IMR-90 (cell line): Measurements from ENCODE around the gene ALKBH2. TPM values are rescaled to one million over a fixed set of nuclear protein-coding genes. Genes with fewer than 3 reads are reported as not detected.

Experiments used
- ATAC-seq: fragments of 200-7000 bp; cut with Tn5 transposase; 2 replicates; pipeline ENCODE4 v1.9.1; 2020; ENCODE audit warnings: low read depth, mild to moderate bottlenecking, moderate library complexity
- BruUV-seq: library from RNA; stranded (reverse); fragments of 400-500 nt; replicated peaks from 2 replicates; lab custom pipeline; 2021; lab: Mats Ljungman, UMichigan
- CTCF ChIA-PET: fragments of 300-600 bp; formaldehyde crosslinking; extraction: SDS; loops from one replicate; lab custom pipeline; 2021; ENCODE audit warnings: antibody characterized with exemption; lab: Yijun Ruan, JAX
- POLR2A ChIA-PET: fragments of 300-600 bp; sonication (Branson Sonifier 250); formaldehyde crosslinking; loops from one replicate; lab custom pipeline; 2022; ENCODE audit warnings: antibody characterized with exemption; ENCODE audit not compliant: unreplicated experiment; lab: Charles Lee
- DNase-seq: peaks from one replicate; pipeline ENCODE4 v3.0.0; 2013
- H2AFZ ChIP-seq: replicated peaks from 2 replicates; pipeline ENCODE3; 2013; ENCODE audit warnings: low read length, mild to moderate bottlenecking; ENCODE audit not compliant: poor library complexity
- H2AK5ac ChIP-seq: 2 replicates; pipeline ENCODE4 v1.6.1; 2013; ENCODE audit warnings: low read depth, low read length, inconsistent platforms
- H2AK9ac ChIP-seq: replicated peaks from 2 replicates; pipeline ENCODE3; 2013; ENCODE audit warnings: mild to moderate bottlenecking, low read depth, low read length, moderate library complexity; ENCODE audit not compliant: poor library complexity
- H2BK120ac ChIP-seq: 2 replicates; pipeline ENCODE4 v1.6.1; 2013; ENCODE audit warnings: low read depth, low read length, inconsistent platforms
- H2BK15ac ChIP-seq: 3 replicates; pipeline ENCODE4 v1.6.1; 2013; ENCODE audit warnings: low read depth, low read length, inconsistent platforms
- H2BK20ac ChIP-seq: 2 replicates; pipeline ENCODE4 v1.6.1; 2013; ENCODE audit warnings: low read depth, mild to moderate bottlenecking, inconsistent platforms, low read length, moderate library complexity
- H2BK5ac ChIP-seq: 2 replicates; pipeline ENCODE4 v1.6.1; 2013; ENCODE audit warnings: mild to moderate bottlenecking, low read depth, low read length, inconsistent platforms; ENCODE audit not compliant: poor library complexity, severe bottlenecking
- H3K14ac ChIP-seq: replicated peaks from 2 replicates; pipeline ENCODE4 v1.6.1; 2013; ENCODE audit warnings: low read depth, low read length, inconsistent platforms
- H3K18ac ChIP-seq: 2 replicates; pipeline ENCODE4 v1.6.1; 2013; ENCODE audit warnings: low read depth, low read length, control low read depth
- H3K23ac ChIP-seq: 2 replicates; pipeline ENCODE4 v1.6.1; 2013; ENCODE audit warnings: low read depth, low read length, inconsistent platforms
- H3K27ac ChIP-seq: 2 replicates; pipeline ENCODE4 v1.5.1; 2013; ENCODE audit warnings: mild to moderate bottlenecking, control low read depth, low read length; ENCODE audit not compliant: insufficient read depth
- H3K27me3 ChIP-seq: 2 replicates; pipeline ENCODE4 v1.6.1; 2013; ENCODE audit warnings: low read length; ENCODE audit not compliant: control insufficient read depth, insufficient read depth
- H3K36me3 ChIP-seq: 2 replicates; pipeline ENCODE4 v1.6.1; 2013; ENCODE audit warnings: low read length, mixed read lengths; ENCODE audit not compliant: control insufficient read depth, insufficient read depth
- H3K4ac ChIP-seq: 2 replicates; pipeline ENCODE4 v1.6.1; 2013; ENCODE audit warnings: low read depth, low read length, inconsistent platforms
- H3K4me1 ChIP-seq: 2 replicates; pipeline ENCODE4 v1.6.1; 2013; ENCODE audit warnings: low read length, mixed read lengths; ENCODE audit not compliant: control insufficient read depth, insufficient read depth
- H3K4me2 ChIP-seq: 2 replicates; pipeline ENCODE4 v1.6.1; 2013; ENCODE audit warnings: low read depth, mild to moderate bottlenecking, control low read depth, low read length, moderate library complexity
- H3K4me3 ChIP-seq: 2 replicates; pipeline ENCODE4 v1.5.1; 2013; ENCODE audit warnings: low read depth, mild to moderate bottlenecking, control low read depth, low read length, moderate library complexity; ENCODE audit not compliant: insufficient read depth
- H3K56ac ChIP-seq: 2 replicates; pipeline ENCODE4 v1.6.1; 2013; ENCODE audit warnings: low read length, inconsistent platforms; ENCODE audit not compliant: insufficient read depth; ENCODE audit errors: extremely low read depth
- H3K79me1 ChIP-seq, 2 experiments: 2 replicates each; pipeline ENCODE4 v1.6.1; 2013; ENCODE audit warnings: low read length in 2 of 2, inconsistent platforms in 1 of 2, low read depth in 1 of 2
- H3K9ac ChIP-seq: 2 replicates; pipeline ENCODE4 v1.6.1; 2013; ENCODE audit warnings: low read depth, low read length, control low read depth
- H3K9me1 ChIP-seq: 2 replicates; pipeline ENCODE4 v1.6.1; 2013; ENCODE audit warnings: low read length, inconsistent platforms; ENCODE audit not compliant: insufficient read depth
- H3K9me3 ChIP-seq: 2 replicates; pipeline ENCODE4 v1.6.1; 2013; ENCODE audit warnings: low read length; ENCODE audit not compliant: control insufficient read depth, insufficient read depth
- H4K20me1 ChIP-seq: 2 replicates; pipeline ENCODE4 v1.6.1; 2013; ENCODE audit warnings: low read length, inconsistent platforms; ENCODE audit not compliant: insufficient read depth
- H4K5ac ChIP-seq: 2 replicates; pipeline ENCODE4 v1.6.1; 2013; ENCODE audit warnings: mild to moderate bottlenecking, low read depth, low read length, control low read depth
- H4K8ac ChIP-seq, 2 experiments: 2 replicates each; pipeline ENCODE4 v1.6.1; 2013; ENCODE audit warnings: low read depth in 2 of 2, low read length in 2 of 2, control low read depth in 1 of 2, inconsistent platforms in 1 of 2
- H4K91ac ChIP-seq: 2 replicates; pipeline ENCODE4 v1.6.1; 2013; ENCODE audit warnings: low read depth, low read length, inconsistent platforms; ENCODE audit not compliant: insufficient read depth
- BHLHE40 ChIP-seq: fragments of 150-350 bp; IDR thresholded peaks from 2 replicates; pipeline ENCODE4 v1.6.1; 2016; ENCODE audit warnings: mild to moderate bottlenecking, low read depth, low read length
- CEBPB ChIP-seq: IDR thresholded peaks from 2 replicates; pipeline ENCODE4 v1.6.1; 2012; ENCODE audit warnings: low read depth, low read length, improper control_type of control experiment
- CHD1 ChIP-seq: IDR thresholded peaks from 2 replicates; pipeline ENCODE4 v1.6.1; 2012; ENCODE audit warnings: low read depth, low read length, improper control_type of control experiment
- FOS ChIP-seq: fragments of 150-350 bp; IDR thresholded peaks from 2 replicates; pipeline ENCODE4 v1.6.1; 2016; ENCODE audit warnings: low read depth, low read length
- MAFK ChIP-seq: IDR thresholded peaks from 2 replicates; pipeline ENCODE4 v1.6.1; 2012; ENCODE audit warnings: low read depth, low read length, improper control_type of control experiment
- MAZ ChIP-seq: IDR thresholded peaks from 2 replicates; pipeline ENCODE4 v1.6.1; 2012; ENCODE audit warnings: low read depth, mild to moderate bottlenecking, low read length, improper control_type of control experiment, moderate library complexity, borderline replicate concordance
- MXI1 ChIP-seq: IDR thresholded peaks from 2 replicates; pipeline ENCODE4 v1.6.1; 2012; ENCODE audit warnings: low read depth, mild to moderate bottlenecking, low read length, moderate library complexity, borderline replicate concordance
- NFE2L2 ChIP-seq: fragments of 150-350 bp; IDR thresholded peaks from 2 replicates; pipeline ENCODE4 v1.6.1; 2016; ENCODE audit warnings: low read depth, mild to moderate bottlenecking, low read length
- POLR2A ChIP-seq: IDR thresholded peaks from 2 replicates; pipeline ENCODE4 v1.6.1; 2012; ENCODE audit warnings: mild to moderate bottlenecking, low read depth, low read length
- RAD21 ChIP-seq: IDR thresholded peaks from 2 replicates; pipeline ENCODE4 v1.6.1; 2012; ENCODE audit warnings: low read length, improper control_type of control experiment
- RCOR1 ChIP-seq: IDR thresholded peaks from 2 replicates; pipeline ENCODE4 v1.6.1; 2012; ENCODE audit warnings: mild to moderate bottlenecking, low read length, improper control_type of control experiment; ENCODE audit not compliant: insufficient replicate concordance
- RFX5 ChIP-seq: IDR thresholded peaks from 2 replicates; pipeline ENCODE4 v1.8.0; 2012; ENCODE audit warnings: low read depth, mild to moderate bottlenecking, low read length, moderate library complexity
- SMC3 ChIP-seq: fragments of 150-350 bp; IDR thresholded peaks from 2 replicates; pipeline ENCODE4 v1.6.1; 2016; ENCODE audit warnings: low read depth, mild to moderate bottlenecking, antibody characterized with exemption, low read length, moderate library complexity
- WGBS, 2 experiments: methylation state at CpG; one replicate each; pipeline versions ENCODE4 v1.1.5 to v1.1.7; 2013; ENCODE audit warnings: missing lambda C conversion rate in 2 of 2; ENCODE audit not compliant: insufficient read length in 1 of 2; ENCODE audit errors: extremely low coverage in 2 of 2; 5-methylcytosine and 5-hydroxymethylcytosine counted together
- dilution Hi-C: fragments of 300-500 bp; cut with HindIII; formaldehyde crosslinking; loops from one replicate; pipeline ENCODE4 v1.14.3; 2018; ENCODE audit warnings: low sequenced_read_pairs; ENCODE audit not compliant: unreplicated experiment
- in situ Hi-C: fragments of 300-500 bp; cut with MboI; formaldehyde crosslinking; loops from 3 replicates; pipeline ENCODE4 v1.14.3; 2019; ENCODE audit warnings: low sequenced_read_pairs, inconsistent platforms, mixed read lengths
- intact Hi-C: fragments of 100-400 bp; cut with micrococcal nuclease; formaldehyde crosslinking; loops from 2 replicates; pipeline ENCODE4 v1.10.0; 2022
- polyA plus RNA-seq, 3 experiments: library from polyadenylated mRNA; depleted of rRNA; stranded (reverse); fragments of >200 nt; gene quantifications; 2 replicates each; pipeline ENCODE4 v1.2.3, GENCODE V29; 2012; ENCODE audit warnings: low replicate concordance in 1 of 3
- total RNA-seq: library from RNA; depleted of rRNA; stranded (reverse); fragments of >200 nt; gene quantifications from 2 replicates; pipeline ENCODE4 v1.2.3, GENCODE V29; 2012
- TF ChIP-seq, protein P1 (sequence below): fragments of 150-350 bp; IDR thresholded peaks from 2 replicates; pipeline ENCODE4 v1.6.1; 2016; ENCODE audit warnings: low read depth, mild to moderate bottlenecking, low read length, moderate library complexity, borderline replicate concordance
- TF ChIP-seq, protein P2 (sequence below): fragments of 150-350 bp; IDR thresholded peaks from 2 replicates; pipeline ENCODE4 v1.6.1; 2017; ENCODE audit warnings: mild to moderate bottlenecking, antibody characterized with exemption, low read length, low read depth
- TF ChIP-seq, protein P3 (sequence below): conservative IDR thresholded peaks from 2 replicates; pipeline ENCODE4 v1.5.1; 2012; ENCODE audit warnings: mild to moderate bottlenecking, low read depth, low read length, improper control_type of control experiment

ALKBH2 gene
- total and polyA plus RNA-seq, 2 of the 4 experiments (the other 2 are of a cell fraction) = 14.9 to 17.8 TPM

DNA sequence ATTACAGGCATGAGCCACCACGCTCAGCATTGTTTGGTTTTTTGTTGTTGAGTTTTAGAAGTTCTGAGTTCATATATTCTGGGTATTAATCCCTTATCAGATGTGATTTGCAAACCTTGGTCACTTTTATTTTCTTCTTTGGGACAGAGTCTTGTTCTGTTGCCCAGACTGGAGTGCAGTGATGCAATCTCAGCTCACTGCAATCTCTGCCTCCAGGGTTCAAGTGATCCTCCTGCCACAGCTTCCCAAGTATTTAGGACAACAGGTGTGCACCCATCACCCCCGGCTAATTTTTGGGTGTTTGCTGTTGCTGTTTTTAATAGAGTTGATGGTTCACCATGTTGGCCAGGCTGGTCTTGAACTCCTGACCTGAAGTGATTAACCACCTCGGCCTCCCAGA is 29.1 kb downstream of the ALKBH2 start:
- no TSS peak for BruUV-seq
- POLR2A ChIA-PET = no interaction called here
- Histone ChIP-seq H4K20me1 (no peaks in the 10 kb centered on the region), H3K18ac (no peak overlapping the region), H3K27ac (no peak overlapping the region), H3K23ac (no peak overlapping the region), H3K4me3 (no peak overlapping the region), H4K8ac (no peak overlapping the region), H2AFZ (no peak overlapping the region), H2BK15ac (no peak overlapping the region), H3K9ac (no peak overlapping the region), H4K5ac (no peak overlapping the region), H3K56ac (no peak overlapping the region), H3K4me2 (no peak overlapping the region), H2AK5ac (no peak overlapping the region), H2BK20ac (no peak overlapping the region), H3K79me1 (no peaks in the 10 kb centered on the region), H3K4ac (no peak overlapping the region), H3K4me1 (no peaks in the 10 kb centered on the region), H3K9me3 (no peaks in the 10 kb centered on the region), H4K91ac (no peak overlapping the region), H3K9me1 (no peaks in the 10 kb centered on the region), H2AK9ac (no peak overlapping the region), H3K14ac (no peak overlapping the region), H2BK5ac (no peak overlapping the region), H2BK120ac (no peak overlapping the region), H3K36me3 (peaks cover 18% of the 10 kb centered on the region), H3K27me3 (no peaks in the 10 kb centered on the region)
- DNase-seq (no peak), ATAC-seq (no peak)
- in situ Hi-C loops = no loop called here
- dilution Hi-C loops = no loop called here
- intact Hi-C loops = no loop called here
- CTCF ChIA-PET = no interaction called here
- TF ChIP-seq RFX5 (no peak), RAD21 (no peak), NFE2L2 (no peak), MXI1 (no peak), CHD1 (no peak), MAFK (no peak), SMC3 (no peak), CEBPB (no peak), FOS (no peak), BHLHE40 (no peak), MAZ (no peak), RCOR1 (no peak), POLR2A (no peak)
- TF ChIP-seq, protein P1, sequence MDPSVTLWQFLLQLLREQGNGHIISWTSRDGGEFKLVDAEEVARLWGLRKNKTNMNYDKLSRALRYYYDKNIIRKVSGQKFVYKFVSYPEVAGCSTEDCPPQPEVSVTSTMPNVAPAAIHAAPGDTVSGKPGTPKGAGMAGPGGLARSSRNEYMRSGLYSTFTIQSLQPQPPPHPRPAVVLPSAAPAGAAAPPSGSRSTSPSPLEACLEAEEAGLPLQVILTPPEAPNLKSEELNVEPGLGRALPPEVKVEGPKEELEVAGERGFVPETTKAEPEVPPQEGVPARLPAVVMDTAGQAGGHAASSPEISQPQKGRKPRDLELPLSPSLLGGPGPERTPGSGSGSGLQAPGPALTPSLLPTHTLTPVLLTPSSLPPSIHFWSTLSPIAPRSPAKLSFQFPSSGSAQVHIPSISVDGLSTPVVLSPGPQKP = no peak
- TF ChIP-seq, protein P2, sequence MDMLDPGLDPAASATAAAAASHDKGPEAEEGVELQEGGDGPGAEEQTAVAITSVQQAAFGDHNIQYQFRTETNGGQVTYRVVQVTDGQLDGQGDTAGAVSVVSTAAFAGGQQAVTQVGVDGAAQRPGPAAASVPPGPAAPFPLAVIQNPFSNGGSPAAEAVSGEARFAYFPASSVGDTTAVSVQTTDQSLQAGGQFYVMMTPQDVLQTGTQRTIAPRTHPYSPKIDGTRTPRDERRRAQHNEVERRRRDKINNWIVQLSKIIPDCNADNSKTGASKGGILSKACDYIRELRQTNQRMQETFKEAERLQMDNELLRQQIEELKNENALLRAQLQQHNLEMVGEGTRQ = no peak
- TF ChIP-seq, protein P3, sequence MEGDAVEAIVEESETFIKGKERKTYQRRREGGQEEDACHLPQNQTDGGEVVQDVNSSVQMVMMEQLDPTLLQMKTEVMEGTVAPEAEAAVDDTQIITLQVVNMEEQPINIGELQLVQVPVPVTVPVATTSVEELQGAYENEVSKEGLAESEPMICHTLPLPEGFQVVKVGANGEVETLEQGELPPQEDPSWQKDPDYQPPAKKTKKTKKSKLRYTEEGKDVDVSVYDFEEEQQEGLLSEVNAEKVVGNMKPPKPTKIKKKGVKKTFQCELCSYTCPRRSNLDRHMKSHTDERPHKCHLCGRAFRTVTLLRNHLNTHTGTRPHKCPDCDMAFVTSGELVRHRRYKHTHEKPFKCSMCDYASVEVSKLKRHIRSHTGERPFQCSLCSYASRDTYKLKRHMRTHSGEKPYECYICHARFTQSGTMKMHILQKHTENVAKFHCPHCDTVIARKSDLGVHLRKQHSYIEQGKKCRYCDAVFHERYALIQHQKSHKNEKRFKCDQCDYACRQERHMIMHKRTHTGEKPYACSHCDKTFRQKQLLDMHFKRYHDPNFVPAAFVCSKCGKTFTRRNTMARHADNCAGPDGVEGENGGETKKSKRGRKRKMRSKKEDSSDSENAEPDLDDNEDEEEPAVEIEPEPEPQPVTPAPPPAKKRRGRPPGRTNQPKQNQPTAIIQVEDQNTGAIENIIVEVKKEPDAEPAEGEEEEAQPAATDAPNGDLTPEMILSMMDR = no peak
- WGBS, 2 experiments = 100% methylated on average over 1 of the region's 3 CpGs; no CpG with 5 or more reads in 1 of the 2 experiments
